IMR-90 (cell line): ENCODE measurements around the gene MAP2K5. TPM values are rescaled to one million over a fixed set of nuclear protein-coding genes. Genes with fewer than 3 reads are reported as not detected.

Source experiments
- ATAC-seq: fragments of 200-7000 bp; cut with Tn5 transposase; 2 replicates; pipeline ENCODE4 v1.9.1; 2020; ENCODE audit warnings: low read depth, mild to moderate bottlenecking, moderate library complexity
- BruUV-seq: library from RNA; stranded (reverse); fragments of 400-500 nt; replicated peaks from 2 replicates; lab custom pipeline; 2021; lab: Mats Ljungman, UMichigan
- CTCF ChIA-PET: fragments of 300-600 bp; formaldehyde crosslinking; extraction: SDS; loops from one replicate; lab custom pipeline; 2021; ENCODE audit warnings: antibody characterized with exemption; lab: Yijun Ruan, JAX
- POLR2A ChIA-PET: fragments of 300-600 bp; sonication (Branson Sonifier 250); formaldehyde crosslinking; loops from one replicate; lab custom pipeline; 2022; ENCODE audit warnings: antibody characterized with exemption; ENCODE audit not compliant: unreplicated experiment; lab: Charles Lee
- DNase-seq: peaks from one replicate; pipeline ENCODE4 v3.0.0; 2013
- H2AFZ ChIP-seq: replicated peaks from 2 replicates; pipeline ENCODE3; 2013; ENCODE audit warnings: low read length, mild to moderate bottlenecking; ENCODE audit not compliant: poor library complexity
- H2AK5ac ChIP-seq: 2 replicates; pipeline ENCODE4 v1.6.1; 2013; ENCODE audit warnings: low read depth, low read length, inconsistent platforms
- H2AK9ac ChIP-seq: replicated peaks from 2 replicates; pipeline ENCODE3; 2013; ENCODE audit warnings: mild to moderate bottlenecking, low read depth, low read length, moderate library complexity; ENCODE audit not compliant: poor library complexity
- H2BK120ac ChIP-seq: 2 replicates; pipeline ENCODE4 v1.6.1; 2013; ENCODE audit warnings: low read depth, low read length, inconsistent platforms
- H2BK15ac ChIP-seq: 3 replicates; pipeline ENCODE4 v1.6.1; 2013; ENCODE audit warnings: low read depth, low read length, inconsistent platforms
- H2BK20ac ChIP-seq: 2 replicates; pipeline ENCODE4 v1.6.1; 2013; ENCODE audit warnings: low read depth, mild to moderate bottlenecking, inconsistent platforms, low read length, moderate library complexity
- H2BK5ac ChIP-seq: 2 replicates; pipeline ENCODE4 v1.6.1; 2013; ENCODE audit warnings: mild to moderate bottlenecking, low read depth, low read length, inconsistent platforms; ENCODE audit not compliant: poor library complexity, severe bottlenecking
- H3K14ac ChIP-seq: replicated peaks from 2 replicates; pipeline ENCODE4 v1.6.1; 2013; ENCODE audit warnings: low read depth, low read length, inconsistent platforms
- H3K18ac ChIP-seq: 2 replicates; pipeline ENCODE4 v1.6.1; 2013; ENCODE audit warnings: low read depth, low read length, control low read depth
- H3K23ac ChIP-seq: 2 replicates; pipeline ENCODE4 v1.6.1; 2013; ENCODE audit warnings: low read depth, low read length, inconsistent platforms
- H3K27ac ChIP-seq: 2 replicates; pipeline ENCODE4 v1.5.1; 2013; ENCODE audit warnings: mild to moderate bottlenecking, control low read depth, low read length; ENCODE audit not compliant: insufficient read depth
- H3K27me3 ChIP-seq: 2 replicates; pipeline ENCODE4 v1.6.1; 2013; ENCODE audit warnings: low read length; ENCODE audit not compliant: control insufficient read depth, insufficient read depth
- H3K36me3 ChIP-seq: 2 replicates; pipeline ENCODE4 v1.6.1; 2013; ENCODE audit warnings: low read length, mixed read lengths; ENCODE audit not compliant: control insufficient read depth, insufficient read depth
- H3K4ac ChIP-seq: 2 replicates; pipeline ENCODE4 v1.6.1; 2013; ENCODE audit warnings: low read depth, low read length, inconsistent platforms
- H3K4me1 ChIP-seq: 2 replicates; pipeline ENCODE4 v1.6.1; 2013; ENCODE audit warnings: low read length, mixed read lengths; ENCODE audit not compliant: control insufficient read depth, insufficient read depth
- H3K4me2 ChIP-seq: 2 replicates; pipeline ENCODE4 v1.6.1; 2013; ENCODE audit warnings: low read depth, mild to moderate bottlenecking, control low read depth, low read length, moderate library complexity
- H3K4me3 ChIP-seq: 2 replicates; pipeline ENCODE4 v1.5.1; 2013; ENCODE audit warnings: low read depth, mild to moderate bottlenecking, control low read depth, low read length, moderate library complexity; ENCODE audit not compliant: insufficient read depth
- H3K56ac ChIP-seq: 2 replicates; pipeline ENCODE4 v1.6.1; 2013; ENCODE audit warnings: low read length, inconsistent platforms; ENCODE audit not compliant: insufficient read depth; ENCODE audit errors: extremely low read depth
- H3K79me1 ChIP-seq, 2 experiments: 2 replicates each; pipeline ENCODE4 v1.6.1; 2013; ENCODE audit warnings: low read length in 2 of 2, inconsistent platforms in 1 of 2, low read depth in 1 of 2
- H3K9ac ChIP-seq: 2 replicates; pipeline ENCODE4 v1.6.1; 2013; ENCODE audit warnings: low read depth, low read length, control low read depth
- H3K9me1 ChIP-seq: 2 replicates; pipeline ENCODE4 v1.6.1; 2013; ENCODE audit warnings: low read length, inconsistent platforms; ENCODE audit not compliant: insufficient read depth
- H3K9me3 ChIP-seq: 2 replicates; pipeline ENCODE4 v1.6.1; 2013; ENCODE audit warnings: low read length; ENCODE audit not compliant: control insufficient read depth, insufficient read depth
- H4K20me1 ChIP-seq: 2 replicates; pipeline ENCODE4 v1.6.1; 2013; ENCODE audit warnings: low read length, inconsistent platforms; ENCODE audit not compliant: insufficient read depth
- H4K5ac ChIP-seq: 2 replicates; pipeline ENCODE4 v1.6.1; 2013; ENCODE audit warnings: mild to moderate bottlenecking, low read depth, low read length, control low read depth
- H4K8ac ChIP-seq, 2 experiments: 2 replicates each; pipeline ENCODE4 v1.6.1; 2013; ENCODE audit warnings: low read depth in 2 of 2, low read length in 2 of 2, control low read depth in 1 of 2, inconsistent platforms in 1 of 2
- H4K91ac ChIP-seq: 2 replicates; pipeline ENCODE4 v1.6.1; 2013; ENCODE audit warnings: low read depth, low read length, inconsistent platforms; ENCODE audit not compliant: insufficient read depth
- BHLHE40 ChIP-seq: fragments of 150-350 bp; IDR thresholded peaks from 2 replicates; pipeline ENCODE4 v1.6.1; 2016; ENCODE audit warnings: mild to moderate bottlenecking, low read depth, low read length
- CEBPB ChIP-seq: IDR thresholded peaks from 2 replicates; pipeline ENCODE4 v1.6.1; 2012; ENCODE audit warnings: low read depth, low read length, improper control_type of control experiment
- CHD1 ChIP-seq: IDR thresholded peaks from 2 replicates; pipeline ENCODE4 v1.6.1; 2012; ENCODE audit warnings: low read depth, low read length, improper control_type of control experiment
- CTCF ChIP-seq: conservative IDR thresholded peaks from 2 replicates; pipeline ENCODE4 v1.5.1; 2012; ENCODE audit warnings: mild to moderate bottlenecking, low read depth, low read length, improper control_type of control experiment
- ELK1 ChIP-seq: fragments of 150-350 bp; IDR thresholded peaks from 2 replicates; pipeline ENCODE4 v1.6.1; 2016; ENCODE audit warnings: low read depth, mild to moderate bottlenecking, low read length, moderate library complexity, borderline replicate concordance
- FOS ChIP-seq: fragments of 150-350 bp; IDR thresholded peaks from 2 replicates; pipeline ENCODE4 v1.6.1; 2016; ENCODE audit warnings: low read depth, low read length
- MAFK ChIP-seq: IDR thresholded peaks from 2 replicates; pipeline ENCODE4 v1.6.1; 2012; ENCODE audit warnings: low read depth, low read length, improper control_type of control experiment
- MAZ ChIP-seq: IDR thresholded peaks from 2 replicates; pipeline ENCODE4 v1.6.1; 2012; ENCODE audit warnings: low read depth, mild to moderate bottlenecking, low read length, improper control_type of control experiment, moderate library complexity, borderline replicate concordance
- MXI1 ChIP-seq: IDR thresholded peaks from 2 replicates; pipeline ENCODE4 v1.6.1; 2012; ENCODE audit warnings: low read depth, mild to moderate bottlenecking, low read length, moderate library complexity, borderline replicate concordance
- NFE2L2 ChIP-seq: fragments of 150-350 bp; IDR thresholded peaks from 2 replicates; pipeline ENCODE4 v1.6.1; 2016; ENCODE audit warnings: low read depth, mild to moderate bottlenecking, low read length
- POLR2A ChIP-seq: IDR thresholded peaks from 2 replicates; pipeline ENCODE4 v1.6.1; 2012; ENCODE audit warnings: mild to moderate bottlenecking, low read depth, low read length
- RAD21 ChIP-seq: IDR thresholded peaks from 2 replicates; pipeline ENCODE4 v1.6.1; 2012; ENCODE audit warnings: low read length, improper control_type of control experiment
- RCOR1 ChIP-seq: IDR thresholded peaks from 2 replicates; pipeline ENCODE4 v1.6.1; 2012; ENCODE audit warnings: mild to moderate bottlenecking, low read length, improper control_type of control experiment; ENCODE audit not compliant: insufficient replicate concordance
- RFX5 ChIP-seq: IDR thresholded peaks from 2 replicates; pipeline ENCODE4 v1.8.0; 2012; ENCODE audit warnings: low read depth, mild to moderate bottlenecking, low read length, moderate library complexity
- SMC3 ChIP-seq: fragments of 150-350 bp; IDR thresholded peaks from 2 replicates; pipeline ENCODE4 v1.6.1; 2016; ENCODE audit warnings: low read depth, mild to moderate bottlenecking, antibody characterized with exemption, low read length, moderate library complexity
- USF2 ChIP-seq: fragments of 150-350 bp; IDR thresholded peaks from 2 replicates; pipeline ENCODE4 v1.6.1; 2017; ENCODE audit warnings: mild to moderate bottlenecking, antibody characterized with exemption, low read length, low read depth
- WGBS, 2 experiments: methylation state at CpG; one replicate each; pipeline versions ENCODE4 v1.1.5 to v1.1.7; 2013; ENCODE audit warnings: missing lambda C conversion rate in 2 of 2; ENCODE audit not compliant: insufficient read length in 1 of 2; ENCODE audit errors: extremely low coverage in 2 of 2; 5-methylcytosine and 5-hydroxymethylcytosine counted together
- dilution Hi-C: fragments of 300-500 bp; cut with HindIII; formaldehyde crosslinking; loops from one replicate; pipeline ENCODE4 v1.14.3; 2018; ENCODE audit warnings: low sequenced_read_pairs; ENCODE audit not compliant: unreplicated experiment
- in situ Hi-C: fragments of 300-500 bp; cut with MboI; formaldehyde crosslinking; loops from 3 replicates; pipeline ENCODE4 v1.14.3; 2019; ENCODE audit warnings: low sequenced_read_pairs, inconsistent platforms, mixed read lengths
- intact Hi-C: fragments of 100-400 bp; cut with micrococcal nuclease; formaldehyde crosslinking; loops from 2 replicates; pipeline ENCODE4 v1.10.0; 2022
- polyA plus RNA-seq, 3 experiments: library from polyadenylated mRNA; depleted of rRNA; stranded (reverse); fragments of >200 nt; gene quantifications; 2 replicates each; pipeline ENCODE4 v1.2.3, GENCODE V29; 2012; ENCODE audit warnings: low replicate concordance in 1 of 3
- total RNA-seq: library from RNA; depleted of rRNA; stranded (reverse); fragments of >200 nt; gene quantifications from 2 replicates; pipeline ENCODE4 v1.2.3, GENCODE V29; 2012

MAP2K5 gene
- total and polyA plus RNA-seq, 2 of the 4 experiments (the other 2 are of a cell fraction), result 1.6 to 6.1 TPM

GRCh38 chr15:67579164-67579563 is 36.7 kb downstream of the MAP2K5 start:
- TF ChIP-seq MAFK, result no peak
- TF ChIP-seq CEBPB, result no peak
- TF ChIP-seq RAD21, result no peak
- TF ChIP-seq CHD1, result no peak
- TF ChIP-seq MAZ, result no peak
- TF ChIP-seq RCOR1, result no peak
- no peak for TF ChIP-seq RFX5
- TF ChIP-seq USF2, result no peak
- TF ChIP-seq BHLHE40, result no peak
- TF ChIP-seq POLR2A, result no peak
- no peak for TF ChIP-seq FOS
- TF ChIP-seq CTCF, result no peak
- TF ChIP-seq SMC3, result no peak
- TF ChIP-seq ELK1, result no peak
- no peak for TF ChIP-seq NFE2L2
- no peak for TF ChIP-seq MXI1
- ChIA-PET POLR2A (no interaction called here), CTCF (interaction anchor here (0.6 kb wide), 1 partner anchor 77 kb away, joined by 4 read pairs; no protein-coding TSS in a partner anchor)
- Histone ChIP-seq H4K5ac (no peak overlapping the region), H3K4ac (no peak overlapping the region), H3K27me3 (no peaks in the 10 kb centered on the region), H2BK20ac (no peak overlapping the region), H3K79me1 (no peaks in the 10 kb centered on the region), H3K4me2 (no peak overlapping the region), H3K4me1 (no peaks in the 10 kb centered on the region), H3K9ac (no peak overlapping the region), H2BK15ac (no peak overlapping the region), H4K20me1 (no peaks in the 10 kb centered on the region), H3K9me1 (peaks cover 5% of the 10 kb centered on the region; the same call in 1 of the 2 replicates), H2BK5ac (no peak overlapping the region), H4K91ac (no peak overlapping the region), H3K56ac (no peak overlapping the region), H3K4me3 (no peak overlapping the region), H3K23ac (no peak overlapping the region), H3K27ac (no peak overlapping the region), H3K36me3 (no peaks in the 10 kb centered on the region), H3K9me3 (no peaks in the 10 kb centered on the region), H4K8ac (no peak overlapping the region), H2BK120ac (no peak overlapping the region), H2AK9ac (no peak overlapping the region), H2AK5ac (no peak overlapping the region), H3K18ac (no peak overlapping the region), H2AFZ (no peak overlapping the region), H3K14ac (no peak overlapping the region)
- WGBS, 2 experiments, result no CpG with 5 or more reads among the region's 5 CpGs
- BruUV-seq, result no TSS peak
- intact Hi-C loops (no loop called here), dilution Hi-C loops (no loop called here), in situ Hi-C loops (no loop called here)
- DNase-seq, result no peak
- no peak for ATAC-seq
